GM12891 (cell line): Measurements from ENCODE around the gene DNER.

ENCODE experiments used
- PAX5 ChIP-seq: IDR thresholded peaks from 2 replicates; pipeline ENCODE4 v1.6.1; 2011; ENCODE audit warnings: low read length, moderate library complexity, mild to moderate bottlenecking; ENCODE audit not compliant: insufficient read depth, severe bottlenecking
- POLR2A ChIP-seq: IDR thresholded peaks from 2 replicates; pipeline ENCODE4 v1.6.1; 2011; ENCODE audit warnings: low read depth, low read length, control low read depth
- POLR2AphosphoS5 ChIP-seq: IDR thresholded peaks from 2 replicates; pipeline ENCODE4 v1.6.1; 2011; ENCODE audit warnings: low read depth, low read length, control low read depth
- POU2F2 ChIP-seq: IDR thresholded peaks from 2 replicates; pipeline ENCODE4 v1.6.1; 2011; ENCODE audit warnings: low read depth, mild to moderate bottlenecking, control low read depth, low read length, moderate library complexity
- SPI1 ChIP-seq: IDR thresholded peaks from 2 replicates; pipeline ENCODE4 v1.6.1; 2011; ENCODE audit warnings: low read depth, low read length, control low read depth
- TAF1 ChIP-seq: IDR thresholded peaks from 2 replicates; pipeline ENCODE4 v1.6.1; 2011; ENCODE audit warnings: low read depth, low read length, control low read depth

- TF ChIP-seq POLR2A (no peak), TAF1 (no peak), PAX5 (no peak), POLR2AphosphoS5 (no peak), SPI1 (no peak), POU2F2 (no peak)
Measured at GRCh38 chr2:229582151-229582550, 132.2 kb downstream of the DNER start.
